ENCODE results near the gene DCTN3. TPM values are rescaled to one million over a fixed set of nuclear protein-coding genes. Genes with fewer than 3 reads are reported as not detected.

DCTN3 gene
- total RNA-seq, 1 experiment from 2014 or later, result 59.7 TPM

GRCh38 chr9:34603610-34604231 lies 16.6 kb downstream of the DCTN3 start:
- in situ Hi-C loops (cut with HindIII; ENCODE audit: low pct_unique_long_range_greater_than_20kb, low sequenced_read_pairs), result no loop called here
- DNase-seq (ENCODE audit: low read depth, low spot score), result peak; percentile 79

GRCh38 chr9:34601937-34602573 lies 18.2 kb downstream of the DCTN3 start:
- in situ Hi-C loops (cut with HindIII; ENCODE audit: low pct_unique_long_range_greater_than_20kb, low sequenced_read_pairs), result no loop called here
- DNase-seq (ENCODE audit: low read depth, low spot score), result no peak

- no peak for DNase-seq (ENCODE audit: low read depth, low spot score)
- in situ Hi-C loops (cut with HindIII; ENCODE audit: low pct_unique_long_range_greater_than_20kb, low sequenced_read_pairs), result no loop called here
These were observed 19.4 kb downstream of the DCTN3 start for GRCh38 chr9:34600908-34601307.

GRCh38 chr9:34599546-34599945 lies 20.7 kb downstream of the DCTN3 start:
- in situ Hi-C loops (cut with HindIII; ENCODE audit: low pct_unique_long_range_greater_than_20kb, low sequenced_read_pairs), result no loop called here

GRCh38 chr9:34594177-34594576 lies 26.1 kb downstream of the DCTN3 start:
- in situ Hi-C loops (cut with HindIII; ENCODE audit: low pct_unique_long_range_greater_than_20kb, low sequenced_read_pairs), result no loop called here
- DNase-seq (ENCODE audit: low read depth, low spot score), result no peak

More at GRCh38 chr9:34599546-34599945, 20.7 kb downstream of the DCTN3 start:
- no peak for DNase-seq (ENCODE audit: low read depth, low spot score)

GRCh38 chr9:34592895-34593601 lies 27.2 kb downstream of the DCTN3 start:
- in situ Hi-C loops (cut with HindIII; ENCODE audit: low pct_unique_long_range_greater_than_20kb, low sequenced_read_pairs), result no loop called here
- DNase-seq (ENCODE audit: low read depth, low spot score), result no peak

GRCh38 chr9:34591917-34592866 lies 28.1 kb downstream of the DCTN3 start:
- no peak for DNase-seq (ENCODE audit: low read depth, low spot score)
- in situ Hi-C loops (cut with HindIII; ENCODE audit: low pct_unique_long_range_greater_than_20kb, low sequenced_read_pairs), result no loop called here

- DNase-seq (ENCODE audit: low read depth, low spot score), result peak; percentile 68
- in situ Hi-C loops (cut with HindIII; ENCODE audit: low pct_unique_long_range_greater_than_20kb, low sequenced_read_pairs), result no loop called here
These were observed 28.9 kb downstream of the DCTN3 start for GRCh38 chr9:34591248-34591916.

GRCh38 chr9:34590381-34591247 lies 29.7 kb downstream of the DCTN3 start:
- in situ Hi-C loops (cut with HindIII; ENCODE audit: low pct_unique_long_range_greater_than_20kb, low sequenced_read_pairs), result no loop called here
- DNase-seq (ENCODE audit: low read depth, low spot score), result no peak

GRCh38 chr9:34589636-34590380 lies 30.5 kb downstream of the DCTN3 start, which contains the start of gene CNTFR:
Gene CNTFR (minus strand): TSS chr9:34589724. CDS start chr9:34568981, 20,743 bp downstream.
- in situ Hi-C loops (cut with HindIII; ENCODE audit: low pct_unique_long_range_greater_than_20kb, low sequenced_read_pairs), result no loop called here
- peak; percentile 13 for DNase-seq (ENCODE audit: low read depth, low spot score)

DNA sequence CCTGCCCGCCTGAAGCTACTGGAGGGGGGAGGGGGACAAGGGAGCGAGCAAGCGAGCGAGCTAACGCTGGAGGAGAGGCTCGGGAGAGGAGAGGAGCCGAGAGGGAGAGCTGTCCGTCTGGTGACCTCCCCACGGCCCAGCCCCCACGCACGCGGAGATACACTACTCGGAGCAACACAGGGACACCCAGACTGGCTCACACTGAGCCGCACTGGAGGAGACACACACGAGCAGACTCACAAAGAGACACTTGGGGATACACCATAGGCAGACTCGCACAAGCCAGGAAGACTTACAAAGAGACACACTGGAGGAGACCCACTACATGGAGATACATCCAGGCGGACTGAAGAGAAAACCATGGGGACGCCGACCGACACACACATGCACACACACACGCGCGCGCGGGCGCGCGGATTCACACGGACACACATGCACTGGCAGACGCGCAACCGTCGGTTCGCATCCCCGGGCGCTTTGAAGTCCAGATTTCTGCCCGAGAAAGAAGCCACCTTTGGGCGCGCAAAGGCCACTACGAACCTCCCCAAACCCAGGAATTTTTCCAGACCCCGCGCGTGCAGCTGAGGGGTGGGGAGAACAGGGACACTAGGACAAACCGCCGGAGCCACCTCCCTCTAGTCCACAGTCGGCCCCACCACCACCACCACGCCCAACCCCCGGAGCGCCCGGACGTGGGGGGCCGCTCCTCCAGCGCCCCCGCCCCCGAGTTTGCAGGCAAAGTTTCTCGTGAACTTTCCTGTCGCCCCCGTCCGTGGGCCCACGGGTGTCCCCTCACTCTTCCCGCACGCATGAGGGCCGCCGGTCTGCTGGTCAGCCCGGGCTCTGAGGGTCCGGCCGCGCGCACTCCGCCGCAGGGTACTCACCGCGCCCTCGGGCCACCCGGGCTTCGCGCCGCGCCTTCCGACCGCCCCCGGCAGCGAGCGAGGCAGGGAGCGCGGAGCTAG lies 31.3 kb downstream of the DCTN3 start:
- in situ Hi-C loops (cut with HindIII; ENCODE audit: low pct_unique_long_range_greater_than_20kb, low sequenced_read_pairs), result no loop called here
- no peak for DNase-seq (ENCODE audit: low read depth, low spot score)

GRCh38 chr9:34587271-34587670 lies 33.0 kb downstream of the DCTN3 start:
- no peak for DNase-seq (ENCODE audit: low read depth, low spot score)
- in situ Hi-C loops (cut with HindIII; ENCODE audit: low pct_unique_long_range_greater_than_20kb, low sequenced_read_pairs), result no loop called here

DNA sequence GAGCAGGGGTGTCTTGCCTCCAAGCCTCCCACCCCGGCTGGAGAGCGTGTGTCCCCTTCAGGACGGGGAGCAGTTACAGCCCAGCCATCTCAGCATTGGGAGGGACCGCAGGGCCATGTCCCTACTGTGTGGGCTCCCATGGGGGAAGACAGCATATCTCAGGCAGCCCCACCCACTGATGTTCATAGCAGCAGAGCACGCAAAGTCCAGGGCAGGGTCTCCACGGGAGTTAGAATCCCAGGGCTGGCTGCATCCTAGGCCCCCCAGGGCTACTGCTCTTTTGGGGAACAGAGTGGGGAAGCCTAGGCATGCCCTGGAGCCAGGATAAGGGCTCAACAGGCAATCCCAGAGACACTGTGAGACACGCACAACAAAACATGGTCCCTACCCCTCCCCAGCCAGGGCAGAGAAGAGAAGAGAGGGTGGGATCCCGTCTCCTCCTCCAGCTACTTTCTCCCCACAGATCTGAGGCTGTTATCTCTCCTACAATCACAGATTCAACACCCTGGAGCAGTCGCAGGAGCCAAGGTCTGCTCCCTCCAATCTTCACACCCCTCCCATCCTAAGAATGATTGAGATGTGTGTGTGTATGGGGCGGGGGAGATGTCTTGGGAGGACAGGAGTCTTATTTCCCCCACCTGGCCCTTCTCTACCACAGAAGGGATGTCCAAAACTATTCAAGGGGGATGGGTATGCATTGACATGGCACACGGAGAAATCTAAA lies 34.2 kb downstream of the DCTN3 start:
- in situ Hi-C loops (cut with HindIII; ENCODE audit: low pct_unique_long_range_greater_than_20kb, low sequenced_read_pairs), result no loop called here

GRCh38 chr9:34584970-34585369 lies 35.3 kb downstream of the DCTN3 start:
- in situ Hi-C loops (cut with HindIII; ENCODE audit: low pct_unique_long_range_greater_than_20kb, low sequenced_read_pairs), result no loop called here
- DNase-seq (ENCODE audit: low read depth, low spot score), result no peak

More for the DNA sequence above, 34.2 kb downstream of the DCTN3 start:
- no peak for DNase-seq (ENCODE audit: low read depth, low spot score)

All from SK-MEL-5 (cell line).